Peyer's patch (tissue), 4 donors: ENCODE results near the gene CST4.

Source experiments
- CTCF ChIP-seq, 6 experiments: fragments of 450-650 bp in 4 of 6; fragments of 200-600 bp in 2 of 6; sonication (generic) in 1 of 6; IDR thresholded peaks; one replicate each; pipeline ENCODE4 v1.5.1; 2017 to 2019; ENCODE audit warnings: antibody characterized with exemption in 6 of 6, mild to moderate bottlenecking in 3 of 6, moderate library complexity in 1 of 6
- POLR2A ChIP-seq, 2 donors: fragments of 450-650 bp; IDR thresholded peaks; one replicate each; pipeline ENCODE4 v1.5.1; 2017; ENCODE audit warnings: antibody characterized with exemption in 2 of 2, mild to moderate bottlenecking in 2 of 2, moderate library complexity in 2 of 2

- no peak for TF ChIP-seq CTCF (IDR thresholded peaks at IDR 0.05)
- no peak for TF ChIP-seq POLR2A (IDR thresholded peaks at IDR 0.05)
Measured at GRCh38 chr20:23666189-23666588, 22.6 kb downstream of the CST4 start.
